GM18498 (cell line): ENCODE data around the gene FBLN7.

Source experiments
- ATAC-seq: cut with Tn5 transposase; IDR thresholded peaks from one replicate; pipeline ENCODE4 v1.9.1; 2021; ENCODE audit warnings: mild to moderate bottlenecking, moderate library complexity; ENCODE audit not compliant: unreplicated experiment

FBLN7 gene

GRCh38 chr2:112220186-112220585, 82.0 kb downstream of the FBLN7 start:
- ATAC-seq = no peak

- ATAC-seq = no peak
These were observed 82.6 kb downstream of the FBLN7 start for GRCh38 chr2:112220831-112221230.

GRCh38 chr2:112229348-112229747, 91.2 kb downstream of the FBLN7 start:
- no peak for ATAC-seq

GRCh38 chr2:112230371-112230770, 92.2 kb downstream of the FBLN7 start:
- ATAC-seq = no peak
